K562 (cell line): ENCODE measurements around the gene CCR7. TPM values are rescaled to one million over a fixed set of nuclear protein-coding genes. Genes with fewer than 3 reads are reported as not detected.

Experiments used
- ARID4B ChIP-seq: sonication (generic); formaldehyde crosslinking; IDR thresholded peaks from 2 replicates; pipeline ENCODE4 v1.8.0; 2022; ENCODE audit warnings: mild to moderate bottlenecking, missing genetic modification reagents
- BHLHE40 ChIP-seq: IDR thresholded peaks from 2 replicates; pipeline ENCODE4 v1.6.1; 2011; ENCODE audit warnings: low read length, improper control_type of control experiment
- ILF3 ChIP-seq: fragments of 450-650 bp; IDR thresholded peaks from 2 replicates; pipeline ENCODE4 v1.6.1; 2018; ENCODE audit warnings: antibody characterized with exemption, mild to moderate bottlenecking, moderate library complexity, borderline replicate concordance
- NCOA6 ChIP-seq: fragments of 450-650 bp; IDR thresholded peaks from 2 replicates; pipeline ENCODE4 v1.6.1; 2017; ENCODE audit warnings: mild to moderate bottlenecking
- NFIC ChIP-seq: fragments of 450-650 bp; IDR thresholded peaks from 2 replicates; pipeline ENCODE4 v1.6.1; 2017; ENCODE audit warnings: mild to moderate bottlenecking, inconsistent platforms
- RFX1 ChIP-seq: fragments of 450-650 bp; IDR thresholded peaks from 2 replicates; pipeline ENCODE4 v1.6.1; 2016; ENCODE audit warnings: mild to moderate bottlenecking, moderate library complexity
- TEAD1 ChIP-seq, 2 experiments: fragments of 450-650 bp in 1 of 2; sonication (generic) in 1 of 2; formaldehyde crosslinking; IDR thresholded peaks; 2 replicates each; pipeline versions ENCODE4 v1.4.0 to v1.8.0; 2020 to 2022; ENCODE audit warnings: mild to moderate bottlenecking in 2 of 2, missing genetic modification reagents in 1 of 2
- polyA plus RNA-seq, 8 experiments: library from polyadenylated mRNA; depleted of rRNA in 4 of 8; stranded (reverse) in 5 of 8; unstranded in 3 of 8; fragments of >200 nt; fragmentation: Nextera tagmentation in 2 of 8; fragmentation: Illumina TruSeq in 1 of 8; extraction: Ambion mirVana in 2 of 8; extraction: Trizol in 1 of 8; gene quantifications; 2 replicates each; pipeline versions ENCODE4 v1.2.1 to v1.2.3, GENCODE V29; 2011 to 2014; ENCODE audit warnings: inconsistent platforms in 1 of 8, missing spikeins in 1 of 8
- total RNA-seq, 7 experiments: library from RNA; depleted of rRNA in 6 of 7; stranded (reverse); fragments of >200 nt in 6 of 7; fragmentation: Illumina TruSeq in 2 of 7; extraction: Trizol in 2 of 7; gene quantifications; 2 replicates each; pipeline versions ENCODE4 v1.2.1 to v1.2.3, GENCODE V29; 2011 to 2021; ENCODE audit warnings: low replicate concordance in 1 of 7
- TF ChIP-seq, protein P1 (sequence below), 2 experiments: fragments of 450-650 bp; formaldehyde crosslinking in 1 of 2; IDR thresholded peaks; 2 replicates each; pipeline versions ENCODE4 v1.4.0 to v1.6.1; 2014 to 2020; ENCODE audit warnings: mild to moderate bottlenecking in 2 of 2, borderline replicate concordance in 1 of 2, low read depth in 1 of 2
- TF ChIP-seq, protein P2 (sequence below): fragments of 450-650 bp; IDR thresholded peaks from 2 replicates; pipeline ENCODE4 v1.6.1; 2017; ENCODE audit warnings: mild to moderate bottlenecking, moderate library complexity
- TF ChIP-seq, protein P3 (sequence below): sonication (generic); formaldehyde crosslinking; IDR thresholded peaks from 2 replicates; pipeline ENCODE4 v1.8.0; 2022; ENCODE audit warnings: missing genetic modification reagents, mild to moderate bottlenecking, moderate library complexity, borderline replicate concordance

The CCR7 gene
- total and polyA plus RNA-seq, 9 of the 15 experiments (the other 6 are each of a cell fraction or from before 2014, with no cell fraction given), result 0.14 to 1.4 (median 0.56) TPM

DNA sequence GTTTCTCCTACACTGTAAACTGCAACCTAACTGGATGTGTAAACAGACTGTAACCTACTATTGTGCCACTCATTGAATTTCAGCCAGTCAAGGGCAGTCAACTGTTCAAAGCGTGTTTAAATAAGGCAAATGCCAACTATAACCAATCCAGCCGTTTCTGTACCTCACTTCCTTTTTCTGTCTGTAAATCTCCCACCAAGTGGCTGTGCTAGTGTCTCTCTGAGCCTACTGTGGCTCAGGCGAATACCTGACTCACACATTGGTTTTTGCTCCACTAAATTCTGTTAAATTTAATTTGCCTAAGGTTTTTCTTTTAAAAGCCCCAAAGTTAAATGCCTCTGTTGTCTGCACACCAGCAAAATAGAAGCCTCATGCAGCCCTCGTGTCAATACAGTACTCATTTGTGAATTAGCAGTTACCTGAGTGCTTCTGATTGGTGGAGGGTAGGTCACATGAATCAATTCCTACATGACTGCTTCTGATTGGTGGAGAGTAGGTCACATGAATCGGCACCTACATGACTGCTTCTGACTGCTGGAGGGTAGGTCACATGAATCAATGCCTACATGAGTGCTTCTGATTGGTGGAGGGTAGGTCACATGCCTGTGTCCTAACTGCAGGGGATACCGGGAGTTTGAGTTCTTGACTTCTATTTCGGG lies 31.1 kb upstream of the CCR7 start (continued):
- TF ChIP-seq ARID4B (CRISPR knock-in tag) (no peak), BHLHE40 (no peak), NCOA6 (no peak), RFX1 (no peak), ILF3 (no peak), NFIC (no peak), TEAD1 (CRISPR knock-in tag; IDR thresholded peaks at IDR 0.05) (no peak)
- TF ChIP-seq, protein P1, sequence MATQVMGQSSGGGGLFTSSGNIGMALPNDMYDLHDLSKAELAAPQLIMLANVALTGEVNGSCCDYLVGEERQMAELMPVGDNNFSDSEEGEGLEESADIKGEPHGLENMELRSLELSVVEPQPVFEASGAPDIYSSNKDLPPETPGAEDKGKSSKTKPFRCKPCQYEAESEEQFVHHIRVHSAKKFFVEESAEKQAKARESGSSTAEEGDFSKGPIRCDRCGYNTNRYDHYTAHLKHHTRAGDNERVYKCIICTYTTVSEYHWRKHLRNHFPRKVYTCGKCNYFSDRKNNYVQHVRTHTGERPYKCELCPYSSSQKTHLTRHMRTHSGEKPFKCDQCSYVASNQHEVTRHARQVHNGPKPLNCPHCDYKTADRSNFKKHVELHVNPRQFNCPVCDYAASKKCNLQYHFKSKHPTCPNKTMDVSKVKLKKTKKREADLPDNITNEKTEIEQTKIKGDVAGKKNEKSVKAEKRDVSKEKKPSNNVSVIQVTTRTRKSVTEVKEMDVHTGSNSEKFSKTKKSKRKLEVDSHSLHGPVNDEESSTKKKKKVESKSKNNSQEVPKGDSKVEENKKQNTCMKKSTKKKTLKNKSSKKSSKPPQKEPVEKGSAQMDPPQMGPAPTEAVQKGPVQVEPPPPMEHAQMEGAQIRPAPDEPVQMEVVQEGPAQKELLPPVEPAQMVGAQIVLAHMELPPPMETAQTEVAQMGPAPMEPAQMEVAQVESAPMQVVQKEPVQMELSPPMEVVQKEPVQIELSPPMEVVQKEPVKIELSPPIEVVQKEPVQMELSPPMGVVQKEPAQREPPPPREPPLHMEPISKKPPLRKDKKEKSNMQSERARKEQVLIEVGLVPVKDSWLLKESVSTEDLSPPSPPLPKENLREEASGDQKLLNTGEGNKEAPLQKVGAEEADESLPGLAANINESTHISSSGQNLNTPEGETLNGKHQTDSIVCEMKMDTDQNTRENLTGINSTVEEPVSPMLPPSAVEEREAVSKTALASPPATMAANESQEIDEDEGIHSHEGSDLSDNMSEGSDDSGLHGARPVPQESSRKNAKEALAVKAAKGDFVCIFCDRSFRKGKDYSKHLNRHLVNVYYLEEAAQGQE (IDR thresholded peaks at IDR 0.05; ENCODE audit: borderline replicate concordance), result peak; percentile 62
- TF ChIP-seq, protein P1 (CRISPR knock-in tag; IDR thresholded peaks at IDR 0.05; ENCODE audit: low read depth), result no peak
- TF ChIP-seq, protein P2, sequence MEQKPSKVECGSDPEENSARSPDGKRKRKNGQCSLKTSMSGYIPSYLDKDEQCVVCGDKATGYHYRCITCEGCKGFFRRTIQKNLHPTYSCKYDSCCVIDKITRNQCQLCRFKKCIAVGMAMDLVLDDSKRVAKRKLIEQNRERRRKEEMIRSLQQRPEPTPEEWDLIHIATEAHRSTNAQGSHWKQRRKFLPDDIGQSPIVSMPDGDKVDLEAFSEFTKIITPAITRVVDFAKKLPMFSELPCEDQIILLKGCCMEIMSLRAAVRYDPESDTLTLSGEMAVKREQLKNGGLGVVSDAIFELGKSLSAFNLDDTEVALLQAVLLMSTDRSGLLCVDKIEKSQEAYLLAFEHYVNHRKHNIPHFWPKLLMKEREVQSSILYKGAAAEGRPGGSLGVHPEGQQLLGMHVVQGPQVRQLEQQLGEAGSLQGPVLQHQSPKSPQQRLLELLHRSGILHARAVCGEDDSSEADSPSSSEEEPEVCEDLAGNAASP, result no peak
- TF ChIP-seq, protein P3, sequence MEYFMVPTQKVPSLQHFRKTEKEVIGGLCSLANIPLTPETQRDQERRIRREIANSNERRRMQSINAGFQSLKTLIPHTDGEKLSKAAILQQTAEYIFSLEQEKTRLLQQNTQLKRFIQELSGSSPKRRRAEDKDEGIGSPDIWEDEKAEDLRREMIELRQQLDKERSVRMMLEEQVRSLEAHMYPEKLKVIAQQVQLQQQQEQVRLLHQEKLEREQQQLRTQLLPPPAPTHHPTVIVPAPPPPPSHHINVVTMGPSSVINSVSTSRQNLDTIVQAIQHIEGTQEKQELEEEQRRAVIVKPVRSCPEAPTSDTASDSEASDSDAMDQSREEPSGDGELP (CRISPR knock-in tag), result no peak
